ENCODE results near the gene GPR142. TPM values are rescaled to one million over a fixed set of nuclear protein-coding genes. Genes with fewer than 3 reads are reported as not detected.
"Not testable (repeated sequence)": the region's sequence is repeated elsewhere in the genome, so short reads cannot be mapped to it uniquely, and the experiment has no call there.

Gene GPR142
- total RNA-seq, 1 donor from 2014 or later = 4.1 TPM

GRCh38 chr17:74396567-74396966, 29.3 kb downstream of the GPR142 start:
- DNase-seq (ENCODE audit: extremely low spot score, unreplicated experiment) = no peak
- no peaks in the 10 kb centered on the region for H3K36me3 Mint-ChIP-seq
- no peaks in the 10 kb centered on the region for H3K9me3 Mint-ChIP-seq
- no peaks in the 10 kb centered on the region for H3K27me3 Mint-ChIP-seq
- H3K27ac Mint-ChIP-seq = no peak overlapping the region
- no peak overlapping the region for H3K4me3 Mint-ChIP-seq
- TF ChIP-seq CTCF (conservative IDR thresholded peaks at IDR 0.05) = no peak
- peaks cover 19% of the 10 kb centered on the region for H3K4me1 Mint-ChIP-seq (ENCODE audit: unreplicated experiment)

GRCh38 chr17:74402048-74402447, 34.7 kb downstream of the GPR142 start:
- Mint-ChIP-seq H3K27me3 (peaks cover 3% of the 10 kb centered on the region), H3K4me3 (no peak overlapping the region), H3K36me3 (no peaks in the 10 kb centered on the region), H3K4me1 (ENCODE audit: unreplicated experiment) (peaks cover 13% of the 10 kb centered on the region), H3K27ac (no peak overlapping the region), H3K9me3 (no peaks in the 10 kb centered on the region)
- DNase-seq (ENCODE audit: extremely low spot score, unreplicated experiment) = no peak
- TF ChIP-seq CTCF (conservative IDR thresholded peaks at IDR 0.05) = no peak

DNA sequence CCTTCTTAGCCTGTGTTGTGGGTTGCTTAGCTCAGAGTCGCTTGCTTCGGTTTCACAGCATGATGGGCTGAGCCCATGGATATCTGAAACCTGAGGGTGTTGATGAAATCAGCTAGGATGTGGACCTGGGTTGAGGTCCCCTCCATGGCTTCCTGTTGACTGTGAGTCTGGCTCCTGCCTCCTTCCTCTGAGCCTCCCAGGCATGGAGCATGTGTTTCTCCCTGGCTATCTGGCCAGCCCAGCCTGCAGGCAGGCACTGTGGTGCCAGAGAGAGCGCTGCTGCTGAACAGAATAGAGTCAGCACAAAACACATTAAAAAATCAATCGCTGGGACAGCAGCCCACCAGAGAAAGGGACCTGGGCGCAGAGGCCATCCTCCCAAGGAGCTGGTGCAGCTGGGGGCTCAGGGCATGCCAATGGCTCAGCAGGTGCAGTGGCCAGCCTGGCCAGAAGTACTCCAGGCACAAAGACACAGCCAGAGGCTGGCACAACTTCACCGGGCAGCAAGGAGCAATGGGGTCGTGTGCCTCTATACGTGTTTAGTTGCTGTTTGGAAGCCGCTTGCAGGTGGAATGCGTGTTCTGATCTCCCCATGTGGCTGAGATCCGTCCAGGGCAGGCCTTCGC, 36.3 kb downstream of the GPR142 start:
- Mint-ChIP-seq H3K9me3 (no peaks in the 10 kb centered on the region), H3K4me3 (no peak overlapping the region), H3K36me3 (no peaks in the 10 kb centered on the region), H3K27ac (no peak overlapping the region), H3K27me3 (peaks cover 3% of the 10 kb centered on the region), H3K4me1 (ENCODE audit: unreplicated experiment) (peaks cover 13% of the 10 kb centered on the region)
- no peak for TF ChIP-seq CTCF (conservative IDR thresholded peaks at IDR 0.05)
- no peak for DNase-seq (ENCODE audit: extremely low spot score, unreplicated experiment)

- H3K4me3 Mint-ChIP-seq = no peak overlapping the region
These were observed 36.9 kb downstream of the GPR142 start for GRCh38 chr17:74404218-74404617.

DNA sequence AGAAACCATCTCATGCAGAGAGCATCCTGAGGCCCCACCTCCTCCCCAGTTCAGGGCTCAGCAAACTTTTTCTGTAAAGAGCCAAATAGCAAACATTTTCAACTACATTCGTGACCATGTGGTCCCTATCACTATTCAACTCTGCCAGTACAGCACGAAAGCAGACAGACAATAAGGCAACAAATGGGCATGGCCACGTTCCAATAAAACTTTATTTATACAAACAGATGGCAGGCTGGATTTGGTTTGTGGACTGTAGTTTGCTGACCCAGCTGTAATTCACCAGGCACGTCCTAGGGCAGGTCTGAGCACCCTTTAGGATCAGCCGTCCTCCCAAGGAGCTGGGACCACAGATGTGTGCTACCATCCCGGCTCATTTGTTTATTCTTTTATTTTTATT, 37.5 kb downstream of the GPR142 start:
- no peak overlapping the region for H3K4me3 Mint-ChIP-seq
- TF ChIP-seq CTCF (conservative IDR thresholded peaks at IDR 0.05) = no peak
- no peak overlapping the region for H3K27ac Mint-ChIP-seq
- H3K36me3 Mint-ChIP-seq = no peaks in the 10 kb centered on the region
- no peak for DNase-seq (ENCODE audit: extremely low spot score, unreplicated experiment)
- H3K9me3 Mint-ChIP-seq = no peaks in the 10 kb centered on the region
- H3K27me3 Mint-ChIP-seq = peaks cover 3% of the 10 kb centered on the region
- H3K4me1 Mint-ChIP-seq (ENCODE audit: unreplicated experiment) = peaks cover 13% of the 10 kb centered on the region

More at GRCh38 chr17:74404218-74404617, 36.9 kb downstream of the GPR142 start:
- Mint-ChIP-seq H3K9me3 (no peaks in the 10 kb centered on the region), H3K27ac (no peak overlapping the region), H3K36me3 (no peaks in the 10 kb centered on the region), H3K27me3 (peaks cover 3% of the 10 kb centered on the region), H3K4me1 (ENCODE audit: unreplicated experiment) (peaks cover 13% of the 10 kb centered on the region)
- no peak for TF ChIP-seq CTCF (conservative IDR thresholded peaks at IDR 0.05)
- no peak for DNase-seq (ENCODE audit: extremely low spot score, unreplicated experiment)

DNA sequence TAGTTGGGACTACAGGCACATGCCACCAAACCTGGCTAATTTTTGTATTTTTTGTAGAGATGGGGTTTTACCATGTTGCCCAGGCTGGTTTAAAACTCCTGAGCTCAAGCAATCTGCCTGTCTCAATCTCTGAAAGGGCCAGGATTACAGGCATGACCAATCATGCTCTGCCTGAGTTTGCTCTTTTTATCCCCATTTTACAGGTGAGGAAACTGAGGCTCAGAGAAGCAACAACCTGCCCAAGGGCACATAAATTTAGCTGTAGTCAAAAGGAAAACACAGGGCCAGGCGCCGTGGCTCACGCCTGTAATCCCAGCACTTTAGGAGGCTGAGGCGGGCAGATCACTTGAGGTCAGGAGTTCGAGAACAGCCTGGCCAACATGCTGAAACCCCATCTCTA, 38.0 kb downstream of the GPR142 start:
- not testable (repeated sequence) for DNase-seq (ENCODE audit: extremely low spot score, unreplicated experiment); H3K36me3 Mint-ChIP-seq

More for the DNA sequence above, 38.0 kb downstream of the GPR142 start:
- H3K4me1 Mint-ChIP-seq (ENCODE audit: unreplicated experiment) = peaks cover 13% of the 10 kb centered on the region
- not testable (repeated sequence) for H3K9me3 Mint-ChIP-seq, H3K4me3 Mint-ChIP-seq, H3K27me3 Mint-ChIP-seq, H3K27ac Mint-ChIP-seq

All from type B pancreatic cell (in vitro differentiated cells).